HCT116 (cell line): ENCODE measurements around the gene TBCD. TPM values are rescaled to one million over a fixed set of nuclear protein-coding genes. Genes with fewer than 3 reads are reported as not detected.

Experiments
- ATAC-seq: fragments of 200-7000 bp; cut with Tn5 transposase; 2 replicates; pipeline ENCODE4 v1.9.1; 2020; ENCODE audit warnings: mild to moderate bottlenecking, moderate library complexity
- BruUV-seq: library from RNA; stranded (reverse); fragments of 400-500 nt; replicated peaks from 2 replicates; lab custom pipeline; 2021; lab: Mats Ljungman, UMichigan
- CTCF ChIA-PET: fragments of 300-600 bp; sonication (Branson Sonifier 250); formaldehyde crosslinking; loops from one replicate; lab custom pipeline; 2021; ENCODE audit warnings: antibody characterized with exemption; lab: Charles Lee
- POLR2A ChIA-PET: fragments of 300-600, 350-600 bp; sonication (Branson Sonifier 250); formaldehyde crosslinking; loops from one replicate; lab custom pipeline; 2021; ENCODE audit warnings: antibody characterized with exemption; lab: Charles Lee
- RAD21 ChIA-PET, 2 experiments: fragments of 300-600 bp; sonication (Branson Sonifier 250); formaldehyde crosslinking; loops; one replicate each; lab custom pipeline; 2023; ENCODE audit warnings: low total read pairs in 2 of 2; ENCODE audit not compliant: uncharacterized antibody in 2 of 2, unreplicated experiment in 2 of 2, low non-redundant PET in 1 of 2; lab: Charles Lee
- DNase-seq: peaks from one replicate; pipeline ENCODE4 v3.0.0-alpha.2; 2010; ENCODE audit warnings: low read depth, low spot score
- H2AFZ ChIP-seq: fragments of 200-600 bp; shearing (Covaris generic), sonication (generic); 2 replicates; pipeline ENCODE4 v1.6.1; 2017; ENCODE audit warnings: low read depth, mixed run types, mixed read lengths, antibody characterized with exemption, low read length; ENCODE audit not compliant: poor library complexity, severe bottlenecking
- H3K27ac ChIP-seq: 2 replicates; pipeline ENCODE4 v1.5.1; 2012; ENCODE audit warnings: low read depth, low read length
- H3K27me3 ChIP-seq: fragments of 200-600 bp; sonication (generic); 2 replicates; pipeline ENCODE4 v1.6.1; 2016; ENCODE audit warnings: mixed run types, low read length, mixed read lengths; ENCODE audit not compliant: insufficient read depth
- H3K36me3 ChIP-seq, 2 experiments: fragments of 200-500 bp in 1 of 2; fragments of 200-600 bp in 1 of 2; sonication (Bioruptor generic) in 1 of 2; sonication (generic) in 1 of 2; 2 replicates each; pipeline versions ENCODE4 v1.5.1 to v1.6.1; 2014 to 2016; ENCODE audit warnings: low read length in 2 of 2, inconsistent platforms in 1 of 2, mixed read lengths in 1 of 2, mixed run types in 1 of 2; ENCODE audit not compliant: insufficient read depth in 2 of 2, control insufficient read depth in 1 of 2
- H3K4me1 ChIP-seq, 2 experiments: fragments of 200-600 bp in 1 of 2; sonication (generic) in 1 of 2; 2 replicates each; pipeline versions ENCODE4 v1.5.1 to v1.6.1; 2012 to 2017; ENCODE audit warnings: low read length in 2 of 2, inconsistent platforms in 1 of 2, mild to moderate bottlenecking in 1 of 2, mixed read lengths in 1 of 2, mixed run types in 1 of 2, moderate library complexity in 1 of 2; ENCODE audit not compliant: insufficient read depth in 2 of 2, control insufficient read depth in 1 of 2
- H3K4me2 ChIP-seq: fragments of 200-600 bp; sonication (generic); 2 replicates; pipeline ENCODE4 v1.6.1; 2017; ENCODE audit warnings: mixed run types, low read length, mixed read lengths
- H3K4me3 ChIP-seq, 2 experiments: fragments of 200-600 bp in 1 of 2; sonication (generic) in 1 of 2; replicated peaks in 1 of 2; 2 replicates each; pipeline ENCODE4 v1.5.1; 2011 to 2016; ENCODE audit warnings: low read length in 2 of 2, control low read depth in 1 of 2, low read depth in 1 of 2, mild to moderate bottlenecking in 1 of 2, mixed read lengths in 1 of 2, mixed run types in 1 of 2
- H3K79me2 ChIP-seq: fragments of 200-600 bp; sonication (generic); 2 replicates; pipeline ENCODE4 v1.6.1; 2017; ENCODE audit warnings: mild to moderate bottlenecking, mixed run types, low read length, moderate library complexity, mixed read lengths; ENCODE audit not compliant: insufficient read depth
- H3K9ac ChIP-seq: fragments of 200-600 bp; sonication (generic); 2 replicates; pipeline ENCODE4 v1.6.1; 2016; ENCODE audit warnings: low read length, mixed read lengths
- H3K9me2 ChIP-seq: fragments of 200-600 bp; sonication (generic), shearing (Covaris generic); 2 replicates; pipeline ENCODE4 v1.6.1; 2017; ENCODE audit warnings: mixed run types, mild to moderate bottlenecking, moderate library complexity; ENCODE audit not compliant: insufficient read depth
- H3K9me3 ChIP-seq, 2 experiments: fragments of 200-500 bp in 1 of 2; fragments of 200-600 bp in 1 of 2; sonication (Bioruptor generic) in 1 of 2; sonication (generic) in 1 of 2; 2 replicates each; pipeline ENCODE4 v1.6.1; 2014 to 2017; ENCODE audit warnings: low read length in 2 of 2, mixed read lengths in 2 of 2, inconsistent platforms in 1 of 2, low read depth in 1 of 2, mild to moderate bottlenecking in 1 of 2, mixed run types in 1 of 2, moderate library complexity in 1 of 2; ENCODE audit not compliant: control insufficient read depth in 1 of 2, insufficient read depth in 1 of 2
- H4K20me1 ChIP-seq: fragments of 200-600 bp; sonication (generic), shearing (Covaris generic); 2 replicates; pipeline ENCODE4 v1.6.1; 2017; ENCODE audit warnings: mixed run types, mild to moderate bottlenecking, moderate library complexity; ENCODE audit not compliant: insufficient read depth
- CBX3 ChIP-seq: IDR thresholded peaks from 2 replicates; pipeline ENCODE4 v1.6.1; 2012; ENCODE audit warnings: low read depth
- CEBPB ChIP-seq: IDR thresholded peaks from 2 replicates; pipeline ENCODE4 v1.6.1; 2012; ENCODE audit warnings: low read depth
- ELF1 ChIP-seq: IDR thresholded peaks from 2 replicates; pipeline ENCODE4 v1.6.1; 2012; ENCODE audit warnings: low read depth, borderline replicate concordance
- EZH2 ChIP-seq: fragments of 200-600 bp; sonication (generic); IDR thresholded peaks from 2 replicates; pipeline ENCODE4 v1.6.1; 2017; ENCODE audit warnings: antibody characterized with exemption, mixed run types
- EZH2phosphoT487 ChIP-seq: fragments of 200-600 bp; IDR thresholded peaks from 2 replicates; pipeline ENCODE4 v1.6.1; 2018; ENCODE audit warnings: antibody characterized with exemption, borderline replicate concordance
- FOSL1 ChIP-seq: IDR thresholded peaks from 2 replicates; pipeline ENCODE4 v1.6.1; 2012; ENCODE audit warnings: low read depth
- JUND ChIP-seq: IDR thresholded peaks from 2 replicates; pipeline ENCODE4 v1.6.1; 2012
- POLR2A ChIP-seq: IDR thresholded peaks from 2 replicates; pipeline ENCODE4 v1.7.0; 2011; ENCODE audit warnings: borderline replicate concordance; ENCODE audit not compliant: insufficient read depth, insufficient read length; ENCODE audit errors: extremely low read depth
- POLR2AphosphoS5 ChIP-seq: IDR thresholded peaks from 2 replicates; pipeline ENCODE4 v1.6.1; 2011; ENCODE audit warnings: mild to moderate bottlenecking, low read depth, low read length, moderate library complexity
- SIN3A ChIP-seq: IDR thresholded peaks from 2 replicates; pipeline ENCODE4 v1.6.1; 2012; ENCODE audit warnings: low read depth
- SP1 ChIP-seq: IDR thresholded peaks from 2 replicates; pipeline ENCODE4 v1.6.1; 2012; ENCODE audit warnings: low read depth
- ZNF274 ChIP-seq: fragments of 200-500 bp; sonication (Bioruptor generic); IDR thresholded peaks from 2 replicates; pipeline ENCODE4 v1.6.1; 2014; ENCODE audit warnings: mild to moderate bottlenecking, low read depth, low read length, inconsistent platforms
- intact Hi-C: fragments of 100-400 bp; cut with micrococcal nuclease; formaldehyde crosslinking; loops from 2 replicates; pipeline ENCODE4 v1.10.0; 2022
- total RNA-seq: library from RNA; stranded (reverse); gene quantifications from one replicate; pipeline ENCODE4 v1.2.1, GENCODE V29; 2021; ENCODE audit not compliant: unreplicated experiment
- TF ChIP-seq, protein P1 (sequence below): IDR thresholded peaks from 2 replicates; pipeline ENCODE4 v1.6.1; 2012
- TF ChIP-seq, protein P2 (sequence below): IDR thresholded peaks from 2 replicates; pipeline ENCODE4 v1.6.1; 2011; ENCODE audit warnings: mild to moderate bottlenecking, low read length, moderate library complexity; ENCODE audit not compliant: insufficient replicate concordance; ENCODE audit errors: extremely low read depth
- TF ChIP-seq, protein P3 (sequence below): IDR thresholded peaks from 2 replicates; pipeline ENCODE4 v1.6.1; 2012; ENCODE audit warnings: low read depth
- TF ChIP-seq, protein P4 (sequence below): IDR thresholded peaks from 2 replicates; pipeline ENCODE4 v1.6.1; 2012

TBCD gene
- total RNA-seq, 1 experiment from 2014 or later, result 152 TPM

DNA sequence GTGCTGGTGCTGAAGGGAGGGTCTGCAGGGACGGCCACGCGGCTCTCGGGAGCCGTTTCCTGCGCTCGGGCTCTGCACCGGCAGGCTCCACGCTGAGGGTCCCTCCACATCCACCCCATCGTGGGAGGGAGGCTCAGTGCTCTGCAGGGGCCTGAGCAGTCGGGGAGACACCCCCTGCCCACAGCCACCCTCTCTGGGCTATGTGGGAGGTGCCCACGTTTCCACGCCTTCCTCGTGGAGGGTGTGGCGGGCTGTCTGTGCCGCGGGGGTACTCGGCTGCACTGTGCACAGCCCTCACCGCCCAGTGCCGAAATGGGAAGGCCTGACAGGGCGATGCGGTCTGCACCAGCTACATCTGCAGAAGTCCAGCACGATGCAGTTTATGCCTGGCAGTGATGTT lies 113.4 kb downstream of the TBCD start:
- peaks cover 4% of the 10 kb centered on the region; the same call in 1 of the 2 replicates for H4K20me1 ChIP-seq
- DNase-seq (no peak), ATAC-seq (no peak)
- intact Hi-C loops, result no loop called here
- H3K9me2 ChIP-seq, result no peaks in the 10 kb centered on the region
- peak overlapping the region; percentile 77; the same call in 1 of the 2 replicates for H3K4me2 ChIP-seq
- no peak overlapping the region for H3K4me3 ChIP-seq
- no peak overlapping the region for H2AFZ ChIP-seq
- H3K9me3 ChIP-seq, result no peaks in the 10 kb centered on the region
- H3K27me3 ChIP-seq, result no peaks in the 10 kb centered on the region
- H3K4me1 ChIP-seq, result peaks cover 46 to 50% of the 10 kb centered on the region in 2 experiments
- RAD21 ChIA-PET, result no interaction called here
- TF ChIP-seq, protein P1, sequence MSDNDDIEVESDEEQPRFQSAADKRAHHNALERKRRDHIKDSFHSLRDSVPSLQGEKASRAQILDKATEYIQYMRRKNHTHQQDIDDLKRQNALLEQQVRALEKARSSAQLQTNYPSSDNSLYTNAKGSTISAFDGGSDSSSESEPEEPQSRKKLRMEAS, result no peak
- TF ChIP-seq JUND (no peak), ZNF274 (no peak)
- peak overlapping the region; percentile 95 for H3K27ac ChIP-seq
- peaks cover 0 to 6% of the 10 kb centered on the region in 2 experiments; a peak in 1 of 4 replicates for H3K36me3 ChIP-seq
- H3K9ac ChIP-seq, result no peak overlapping the region
- H3K79me2 ChIP-seq, result peaks cover 44% of the 10 kb centered on the region
- CTCF ChIA-PET, result no interaction called here
- no TSS peak for BruUV-seq
- POLR2A ChIA-PET, result no interaction called here

DNA sequence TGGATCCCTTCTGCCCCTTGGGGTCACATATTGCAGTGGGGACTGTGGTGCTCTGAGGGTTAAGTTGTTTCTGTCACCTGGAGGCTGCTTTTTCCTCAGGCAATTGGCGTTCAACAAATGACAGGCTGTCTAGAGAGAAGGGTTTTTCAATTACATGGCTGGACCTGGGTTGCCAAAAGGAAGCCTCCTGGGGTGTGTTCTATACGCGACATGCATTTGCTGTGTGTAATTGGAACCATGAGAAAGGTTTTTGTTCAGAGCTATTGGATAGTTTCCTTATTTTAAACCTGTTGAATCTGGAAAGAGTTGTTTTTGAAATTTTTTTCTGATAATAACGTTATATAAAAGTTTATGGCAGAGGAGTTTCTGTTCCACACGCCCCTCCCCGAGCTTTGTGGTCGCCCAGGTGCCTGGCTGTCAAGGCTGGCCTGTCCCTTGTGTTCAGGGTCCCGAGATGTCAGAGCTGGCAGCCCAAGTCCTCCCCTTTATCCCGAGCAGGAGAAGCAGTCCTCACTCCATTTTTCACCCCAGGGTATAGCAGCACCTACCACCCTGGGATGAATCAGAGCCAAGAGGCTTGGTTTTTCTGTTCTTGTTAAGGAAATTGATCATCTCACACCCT lies 114.0 kb downstream of the TBCD start:
- H3K9me3 ChIP-seq, result no peaks in the 10 kb centered on the region
- BruUV-seq, result no TSS peak
- no peak overlapping the region for H3K9ac ChIP-seq
- ChIA-PET POLR2A (no interaction called here), CTCF (no interaction called here), RAD21 (no interaction called here)
- no peaks in the 10 kb centered on the region for H3K27me3 ChIP-seq
- no peak overlapping the region for H3K4me2 ChIP-seq
- H3K36me3 ChIP-seq, result peaks cover 0 to 7% of the 10 kb centered on the region in 2 experiments; a peak in 1 of 4 replicates
- ATAC-seq, result no peak
- H3K4me1 ChIP-seq, result peaks cover 40 to 46% of the 10 kb centered on the region in 2 experiments
- no peak overlapping the region for H3K4me3 ChIP-seq
- H3K27ac ChIP-seq, result no peak overlapping the region
- peaks cover 4% of the 10 kb centered on the region; the same call in 1 of the 2 replicates for H4K20me1 ChIP-seq
- intact Hi-C loops, result no loop called here
- DNase-seq, result no peak
- H2AFZ ChIP-seq, result no peak overlapping the region
- peaks cover 38% of the 10 kb centered on the region for H3K79me2 ChIP-seq
- H3K9me2 ChIP-seq, result no peaks in the 10 kb centered on the region
- TF ChIP-seq JUND (no peak), POLR2A (no peak), FOSL1 (no peak), CEBPB (no peak), EZH2phosphoT487 (no peak), POLR2AphosphoS5 (no peak), ELF1 (no peak), CBX3 (no peak), EZH2 (no peak), SIN3A (no peak), SP1 (no peak)
- TF ChIP-seq, protein P2, sequence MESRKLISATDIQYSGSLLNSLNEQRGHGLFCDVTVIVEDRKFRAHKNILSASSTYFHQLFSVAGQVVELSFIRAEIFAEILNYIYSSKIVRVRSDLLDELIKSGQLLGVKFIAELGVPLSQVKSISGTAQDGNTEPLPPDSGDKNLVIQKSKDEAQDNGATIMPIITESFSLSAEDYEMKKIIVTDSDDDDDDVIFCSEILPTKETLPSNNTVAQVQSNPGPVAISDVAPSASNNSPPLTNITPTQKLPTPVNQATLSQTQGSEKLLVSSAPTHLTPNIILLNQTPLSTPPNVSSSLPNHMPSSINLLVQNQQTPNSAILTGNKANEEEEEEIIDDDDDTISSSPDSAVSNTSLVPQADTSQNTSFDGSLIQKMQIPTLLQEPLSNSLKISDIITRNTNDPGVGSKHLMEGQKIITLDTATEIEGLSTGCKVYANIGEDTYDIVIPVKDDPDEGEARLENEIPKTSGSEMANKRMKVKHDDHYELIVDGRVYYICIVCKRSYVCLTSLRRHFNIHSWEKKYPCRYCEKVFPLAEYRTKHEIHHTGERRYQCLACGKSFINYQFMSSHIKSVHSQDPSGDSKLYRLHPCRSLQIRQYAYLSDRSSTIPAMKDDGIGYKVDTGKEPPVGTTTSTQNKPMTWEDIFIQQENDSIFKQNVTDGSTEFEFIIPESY, result no peak
- TF ChIP-seq, protein P3, sequence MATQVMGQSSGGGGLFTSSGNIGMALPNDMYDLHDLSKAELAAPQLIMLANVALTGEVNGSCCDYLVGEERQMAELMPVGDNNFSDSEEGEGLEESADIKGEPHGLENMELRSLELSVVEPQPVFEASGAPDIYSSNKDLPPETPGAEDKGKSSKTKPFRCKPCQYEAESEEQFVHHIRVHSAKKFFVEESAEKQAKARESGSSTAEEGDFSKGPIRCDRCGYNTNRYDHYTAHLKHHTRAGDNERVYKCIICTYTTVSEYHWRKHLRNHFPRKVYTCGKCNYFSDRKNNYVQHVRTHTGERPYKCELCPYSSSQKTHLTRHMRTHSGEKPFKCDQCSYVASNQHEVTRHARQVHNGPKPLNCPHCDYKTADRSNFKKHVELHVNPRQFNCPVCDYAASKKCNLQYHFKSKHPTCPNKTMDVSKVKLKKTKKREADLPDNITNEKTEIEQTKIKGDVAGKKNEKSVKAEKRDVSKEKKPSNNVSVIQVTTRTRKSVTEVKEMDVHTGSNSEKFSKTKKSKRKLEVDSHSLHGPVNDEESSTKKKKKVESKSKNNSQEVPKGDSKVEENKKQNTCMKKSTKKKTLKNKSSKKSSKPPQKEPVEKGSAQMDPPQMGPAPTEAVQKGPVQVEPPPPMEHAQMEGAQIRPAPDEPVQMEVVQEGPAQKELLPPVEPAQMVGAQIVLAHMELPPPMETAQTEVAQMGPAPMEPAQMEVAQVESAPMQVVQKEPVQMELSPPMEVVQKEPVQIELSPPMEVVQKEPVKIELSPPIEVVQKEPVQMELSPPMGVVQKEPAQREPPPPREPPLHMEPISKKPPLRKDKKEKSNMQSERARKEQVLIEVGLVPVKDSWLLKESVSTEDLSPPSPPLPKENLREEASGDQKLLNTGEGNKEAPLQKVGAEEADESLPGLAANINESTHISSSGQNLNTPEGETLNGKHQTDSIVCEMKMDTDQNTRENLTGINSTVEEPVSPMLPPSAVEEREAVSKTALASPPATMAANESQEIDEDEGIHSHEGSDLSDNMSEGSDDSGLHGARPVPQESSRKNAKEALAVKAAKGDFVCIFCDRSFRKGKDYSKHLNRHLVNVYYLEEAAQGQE, result no peak
- TF ChIP-seq, protein P4, sequence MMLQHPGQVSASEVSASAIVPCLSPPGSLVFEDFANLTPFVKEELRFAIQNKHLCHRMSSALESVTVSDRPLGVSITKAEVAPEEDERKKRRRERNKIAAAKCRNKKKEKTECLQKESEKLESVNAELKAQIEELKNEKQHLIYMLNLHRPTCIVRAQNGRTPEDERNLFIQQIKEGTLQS, result no peak
